Breast epithelium (tissue), 3 donors: ENCODE data around the gene PRSS57.

Experiments
- CTCF ChIP-seq, 3 donors: fragments of 450-650 bp; IDR thresholded peaks; one replicate each; pipeline ENCODE4 v1.5.1; 2016 to 2017; ENCODE audit warnings: antibody characterized with exemption in 3 of 3, mild to moderate bottlenecking in 3 of 3, moderate library complexity in 3 of 3
- POLR2A ChIP-seq: fragments of 450-650 bp; IDR thresholded peaks from one replicate; pipeline ENCODE4 v1.6.1; 2016; ENCODE audit warnings: antibody characterized with exemption, mild to moderate bottlenecking, moderate library complexity

GRCh38 chr19:715347-715746 is 20.1 kb upstream of the PRSS57 start:
- TF ChIP-seq CTCF (IDR thresholded peaks at IDR 0.05) (no peak), POLR2A (no peak)
